ENCODE measurements around the gene KREMEN2.

DNA sequence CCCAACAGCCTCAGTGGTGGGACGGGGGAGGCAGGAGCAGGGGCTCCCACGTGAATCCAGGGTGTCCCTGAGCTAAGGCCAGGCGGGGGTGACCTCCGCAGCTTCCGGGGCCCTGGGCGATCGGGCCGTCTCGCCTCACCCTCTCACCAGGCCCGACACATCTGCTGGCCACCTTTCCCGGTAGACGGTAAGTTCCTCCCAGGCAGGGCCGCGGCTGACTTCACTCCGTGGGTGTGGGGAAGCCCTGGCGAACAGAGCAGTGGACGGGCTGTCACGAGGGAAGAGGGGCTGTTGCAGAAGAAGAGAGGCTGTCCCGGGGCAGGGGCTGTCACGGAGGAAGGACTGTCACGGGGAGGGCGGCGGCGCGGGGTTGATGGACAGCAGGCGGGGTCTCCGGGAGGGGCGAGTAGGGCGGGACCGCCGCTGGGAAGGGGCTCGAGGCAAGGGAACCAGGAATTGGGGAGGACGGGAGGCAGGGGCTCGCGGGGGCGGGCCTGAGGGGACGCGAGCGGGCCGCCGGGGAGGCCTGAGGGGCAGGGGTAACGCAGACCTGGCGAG is 15.7 kb downstream of the KREMEN2 start:
- TF ChIP-seq, protein P1, sequence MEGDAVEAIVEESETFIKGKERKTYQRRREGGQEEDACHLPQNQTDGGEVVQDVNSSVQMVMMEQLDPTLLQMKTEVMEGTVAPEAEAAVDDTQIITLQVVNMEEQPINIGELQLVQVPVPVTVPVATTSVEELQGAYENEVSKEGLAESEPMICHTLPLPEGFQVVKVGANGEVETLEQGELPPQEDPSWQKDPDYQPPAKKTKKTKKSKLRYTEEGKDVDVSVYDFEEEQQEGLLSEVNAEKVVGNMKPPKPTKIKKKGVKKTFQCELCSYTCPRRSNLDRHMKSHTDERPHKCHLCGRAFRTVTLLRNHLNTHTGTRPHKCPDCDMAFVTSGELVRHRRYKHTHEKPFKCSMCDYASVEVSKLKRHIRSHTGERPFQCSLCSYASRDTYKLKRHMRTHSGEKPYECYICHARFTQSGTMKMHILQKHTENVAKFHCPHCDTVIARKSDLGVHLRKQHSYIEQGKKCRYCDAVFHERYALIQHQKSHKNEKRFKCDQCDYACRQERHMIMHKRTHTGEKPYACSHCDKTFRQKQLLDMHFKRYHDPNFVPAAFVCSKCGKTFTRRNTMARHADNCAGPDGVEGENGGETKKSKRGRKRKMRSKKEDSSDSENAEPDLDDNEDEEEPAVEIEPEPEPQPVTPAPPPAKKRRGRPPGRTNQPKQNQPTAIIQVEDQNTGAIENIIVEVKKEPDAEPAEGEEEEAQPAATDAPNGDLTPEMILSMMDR (IDR thresholded peaks at IDR 0.05; ENCODE audit: extremely low read depth in 1 of 2, insufficient read depth in 1 of 2, low read depth in 1 of 2, low read length in 2 of 2), result no peak
- no peak for TF ChIP-seq POLR2AphosphoS5 (IDR thresholded peaks at IDR 0.05; ENCODE audit: insufficient read depth, low read depth, low read length)
- no peak for TF ChIP-seq POLR2A (IDR thresholded peaks at IDR 0.05; ENCODE audit: low read depth, low read length)
- no peak for TF ChIP-seq MYC (IDR thresholded peaks at IDR 0.05; ENCODE audit: low read depth, low read length)
- TF ChIP-seq EZH2 (IDR thresholded peaks at IDR 0.05; ENCODE audit: borderline replicate concordance, low read depth, low read length, severe bottlenecking), result no peak
- TF ChIP-seq JUN (IDR thresholded peaks at IDR 0.05; ENCODE audit: borderline replicate concordance, insufficient read depth, insufficient read length, low read depth), result no peak
- TF ChIP-seq, protein P2, sequence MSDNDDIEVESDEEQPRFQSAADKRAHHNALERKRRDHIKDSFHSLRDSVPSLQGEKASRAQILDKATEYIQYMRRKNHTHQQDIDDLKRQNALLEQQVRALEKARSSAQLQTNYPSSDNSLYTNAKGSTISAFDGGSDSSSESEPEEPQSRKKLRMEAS (IDR thresholded peaks at IDR 0.05; ENCODE audit: insufficient read depth, insufficient read length), result no peak
- TF ChIP-seq FOS (IDR thresholded peaks at IDR 0.05; ENCODE audit: borderline replicate concordance, insufficient read depth, low read length), result no peak

Measured in endothelial cell of umbilical vein (primary cell).